Esophagus squamous epithelium (tissue), 4 donors: Measurements from ENCODE around the gene CKS2.

Source experiments
- POLR2A ChIP-seq, 4 donors: fragments of 450-650 bp; IDR thresholded peaks; one replicate each; pipeline ENCODE4 v1.6.1; 2017; ENCODE audit warnings: antibody characterized with exemption in 4 of 4, mild to moderate bottlenecking in 4 of 4, moderate library complexity in 3 of 4
- TF ChIP-seq, protein P1 (sequence below), 6 experiments: fragments of 450-650 bp in 4 of 6; fragments of 200-600 bp in 2 of 6; sonication (generic) in 2 of 6; IDR thresholded peaks; one replicate each; pipeline ENCODE4 v1.5.1; 2016 to 2019; ENCODE audit warnings: antibody characterized with exemption in 6 of 6, mild to moderate bottlenecking in 4 of 6, moderate library complexity in 4 of 6

DNA sequence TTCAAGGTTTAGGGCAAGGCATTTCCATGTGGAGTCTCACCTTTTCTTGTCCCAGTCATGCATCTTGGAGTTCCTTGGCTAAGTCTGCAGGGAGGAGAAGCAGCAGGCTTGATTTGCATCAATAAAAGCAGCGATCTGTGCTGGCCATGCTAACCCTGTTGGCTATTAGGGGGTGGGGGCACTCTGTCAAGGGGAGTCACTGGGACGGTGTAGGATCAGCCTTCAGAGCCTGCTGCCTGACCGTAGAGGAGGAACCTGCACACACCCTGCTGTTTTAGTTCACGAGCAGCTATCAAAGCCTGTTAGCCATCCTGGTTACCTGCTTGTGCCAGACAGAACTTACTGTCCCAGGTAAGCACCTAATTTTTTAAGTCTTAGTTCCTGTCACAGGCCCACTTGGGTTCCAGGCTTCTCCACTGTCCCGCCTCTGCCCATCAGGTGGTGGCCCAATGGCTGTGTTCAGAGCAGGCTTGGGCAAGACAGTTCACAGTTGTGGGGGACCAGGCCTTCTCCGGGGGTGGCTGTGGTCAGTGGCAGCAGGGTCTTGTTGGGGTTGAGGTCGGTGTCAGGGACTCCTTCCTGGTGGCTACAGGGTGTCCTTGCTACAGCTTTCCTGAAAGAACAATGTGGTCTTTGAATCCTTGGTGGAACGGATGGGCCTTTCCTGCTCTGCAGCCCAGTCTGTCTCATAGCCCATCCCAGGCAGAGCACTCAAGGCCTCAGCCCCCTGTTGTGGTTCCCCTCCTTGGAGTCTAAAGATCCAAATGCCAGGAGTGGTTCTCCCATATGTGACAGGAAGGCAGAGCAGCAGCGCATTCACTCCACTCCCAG is 51.0 kb downstream of the CKS2 start:
- no peak for TF ChIP-seq POLR2A (IDR thresholded peaks at IDR 0.05)
- TF ChIP-seq, protein P1, sequence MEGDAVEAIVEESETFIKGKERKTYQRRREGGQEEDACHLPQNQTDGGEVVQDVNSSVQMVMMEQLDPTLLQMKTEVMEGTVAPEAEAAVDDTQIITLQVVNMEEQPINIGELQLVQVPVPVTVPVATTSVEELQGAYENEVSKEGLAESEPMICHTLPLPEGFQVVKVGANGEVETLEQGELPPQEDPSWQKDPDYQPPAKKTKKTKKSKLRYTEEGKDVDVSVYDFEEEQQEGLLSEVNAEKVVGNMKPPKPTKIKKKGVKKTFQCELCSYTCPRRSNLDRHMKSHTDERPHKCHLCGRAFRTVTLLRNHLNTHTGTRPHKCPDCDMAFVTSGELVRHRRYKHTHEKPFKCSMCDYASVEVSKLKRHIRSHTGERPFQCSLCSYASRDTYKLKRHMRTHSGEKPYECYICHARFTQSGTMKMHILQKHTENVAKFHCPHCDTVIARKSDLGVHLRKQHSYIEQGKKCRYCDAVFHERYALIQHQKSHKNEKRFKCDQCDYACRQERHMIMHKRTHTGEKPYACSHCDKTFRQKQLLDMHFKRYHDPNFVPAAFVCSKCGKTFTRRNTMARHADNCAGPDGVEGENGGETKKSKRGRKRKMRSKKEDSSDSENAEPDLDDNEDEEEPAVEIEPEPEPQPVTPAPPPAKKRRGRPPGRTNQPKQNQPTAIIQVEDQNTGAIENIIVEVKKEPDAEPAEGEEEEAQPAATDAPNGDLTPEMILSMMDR (IDR thresholded peaks at IDR 0.05) = no peak
